ENCODE data around the gene GPC6. TPM values are rescaled to one million over a fixed set of nuclear protein-coding genes. Genes with fewer than 3 reads are reported as not detected.

The GPC6 gene
- polyA plus RNA-seq, 3 donors = 54.9 to 59.5 (median 55.3) TPM

DNA sequence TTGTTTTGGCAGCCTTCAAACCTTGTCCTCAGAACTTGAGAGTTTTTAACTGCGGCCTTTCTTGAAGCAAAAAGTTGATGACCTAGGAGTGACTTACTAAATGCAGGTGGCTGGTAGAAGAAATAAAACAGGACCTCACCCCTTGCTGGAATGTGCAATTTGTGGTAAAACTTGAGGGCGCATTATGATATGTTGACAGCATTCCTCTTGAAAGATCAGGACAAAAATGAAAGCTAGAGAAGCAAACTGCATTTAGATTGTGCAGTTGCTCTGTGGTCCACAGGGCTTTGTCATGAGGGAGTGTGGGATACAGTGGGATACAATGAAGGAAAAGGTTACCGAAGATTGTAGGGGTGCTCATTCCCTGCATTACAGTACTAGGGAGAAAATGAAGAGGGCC lies 504.2 kb downstream of the GPC6 start:
- no peak for DNase-seq

DNA sequence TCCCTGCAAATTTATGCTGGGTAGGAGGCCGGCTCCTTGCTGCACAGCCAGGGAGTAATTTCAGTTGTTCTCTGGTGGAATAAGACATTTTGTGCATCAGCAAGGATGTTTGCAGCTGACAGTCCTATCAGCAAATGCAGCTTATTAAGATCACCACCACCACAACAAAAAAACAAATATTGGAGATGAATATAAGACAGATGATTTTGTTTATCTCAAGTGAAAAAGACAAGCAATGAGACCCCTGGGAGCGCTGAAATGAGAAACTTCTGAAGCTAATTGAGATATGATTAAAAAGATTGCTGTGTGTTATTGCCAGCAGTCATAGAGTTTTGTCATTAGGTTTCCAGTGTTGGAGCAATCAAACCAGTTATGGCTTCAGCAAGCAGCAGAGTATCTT lies 505.6 kb downstream of the GPC6 start:
- DNase-seq = no peak

DNA sequence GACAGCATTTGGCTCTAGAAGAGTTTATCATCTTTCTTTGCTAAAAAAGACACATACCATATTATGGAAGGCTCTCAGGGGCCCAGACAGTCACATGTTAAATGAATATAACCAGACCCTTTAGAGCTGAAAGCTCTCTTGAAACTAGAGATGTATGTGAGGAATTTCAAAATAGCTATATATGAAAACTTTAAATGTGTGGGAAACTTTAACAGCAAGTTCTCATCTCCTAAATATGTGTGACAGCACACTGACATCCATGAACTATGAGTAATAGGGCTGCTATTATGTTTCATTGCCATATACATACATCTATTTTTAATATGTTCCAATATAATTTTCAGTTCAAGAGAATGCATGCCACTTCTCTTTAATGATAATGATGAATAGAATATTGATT lies 509.5 kb downstream of the GPC6 start:
- no peak for DNase-seq

DNA sequence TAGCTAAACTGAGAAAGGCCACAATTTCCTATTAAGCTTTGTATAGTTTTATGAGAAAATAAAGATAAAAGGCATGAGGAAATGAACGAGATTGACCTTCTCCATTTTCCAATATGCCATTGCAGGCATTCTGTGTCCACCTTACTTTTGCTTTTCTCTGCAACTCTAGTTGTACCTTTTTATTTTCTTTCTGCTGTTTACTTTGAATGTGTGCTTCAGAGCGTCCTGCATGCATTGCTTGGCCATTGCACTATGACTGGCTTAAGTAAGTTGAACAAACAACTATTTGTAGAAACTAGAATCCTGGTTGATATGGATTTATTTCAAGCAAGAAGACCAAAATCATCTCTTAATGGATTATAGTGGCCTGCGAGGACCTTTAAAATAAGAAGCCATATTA lies 510.3 kb downstream of the GPC6 start:
- no peak for DNase-seq

DNA sequence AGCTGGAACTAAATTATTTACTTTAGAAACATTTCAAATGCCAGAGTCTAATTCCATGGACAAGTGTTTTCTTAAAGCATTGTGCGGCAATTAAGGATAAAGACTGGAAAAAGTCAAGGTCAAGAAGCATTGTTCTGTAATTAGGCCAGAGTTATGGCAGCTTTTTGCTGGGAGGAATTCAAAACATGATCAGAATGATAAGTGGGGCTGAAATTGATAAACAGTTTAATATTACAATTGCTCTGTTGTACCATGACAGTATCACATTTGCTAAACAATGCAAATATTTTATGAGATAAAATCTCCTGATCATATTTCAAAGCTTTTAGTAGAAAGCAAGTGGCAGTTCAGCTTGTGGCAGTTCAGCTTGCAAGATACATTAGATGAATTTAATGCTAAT lies 513.7 kb downstream of the GPC6 start:
- no peak for DNase-seq

DNA sequence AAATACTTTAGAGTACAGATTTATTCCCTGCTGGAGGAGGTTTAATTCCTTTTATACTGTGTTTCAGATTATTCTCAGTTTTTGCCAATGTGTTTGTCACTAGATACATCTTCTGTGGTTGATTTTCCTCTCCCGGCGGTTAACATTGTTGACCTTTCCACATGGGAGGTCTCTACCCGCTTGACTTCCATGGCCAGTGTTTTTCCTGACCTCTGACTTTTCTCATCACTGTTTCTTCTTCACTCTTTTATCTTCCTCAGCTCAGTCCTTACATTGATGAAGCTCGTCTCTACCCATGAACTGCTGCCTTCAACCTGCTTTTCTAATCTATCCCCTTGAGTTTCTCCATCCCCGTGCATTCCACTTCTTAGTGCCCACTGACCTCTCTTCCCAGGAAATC lies 517.4 kb downstream of the GPC6 start:
- no peak for DNase-seq

DNA sequence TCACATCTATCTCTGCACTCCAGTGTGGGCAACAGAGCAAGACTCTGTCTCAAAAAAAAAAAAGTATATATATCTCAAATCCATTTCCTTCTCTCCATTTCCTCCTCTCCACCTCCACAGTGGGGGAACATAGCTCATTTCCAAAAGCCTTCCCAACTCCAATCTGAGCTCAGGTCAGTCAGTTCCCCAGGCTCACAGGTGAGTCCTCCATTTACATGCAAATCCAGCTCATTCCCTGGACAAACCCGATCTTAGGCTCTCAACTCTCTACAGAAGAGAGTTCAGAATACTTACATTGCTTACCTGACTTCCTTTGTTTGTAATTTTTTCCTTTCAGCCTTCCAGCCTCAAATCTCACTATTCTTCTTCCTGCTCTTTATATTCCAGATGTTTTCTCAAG lies 518.3 kb downstream of the GPC6 start:
- DNase-seq = no peak

DNA sequence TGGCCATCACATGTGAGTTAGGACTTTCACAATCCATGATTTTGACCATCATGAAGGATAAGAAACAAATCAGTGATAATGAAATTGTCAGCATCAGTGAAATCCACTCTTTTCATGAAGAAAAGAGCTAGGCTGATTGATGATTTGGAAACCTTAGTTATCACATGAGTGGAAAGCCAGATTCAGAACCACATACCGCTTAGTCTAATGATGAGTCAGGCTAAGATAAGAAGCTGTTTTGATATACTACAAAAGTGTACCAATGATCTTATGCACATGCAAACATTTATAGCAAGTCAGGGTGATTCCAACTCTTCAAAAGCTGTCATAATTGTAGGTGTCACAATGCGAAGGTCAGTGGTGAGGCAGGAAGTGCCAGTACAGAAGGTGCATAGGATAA lies 519.3 kb downstream of the GPC6 start:
- no peak for DNase-seq

DNA sequence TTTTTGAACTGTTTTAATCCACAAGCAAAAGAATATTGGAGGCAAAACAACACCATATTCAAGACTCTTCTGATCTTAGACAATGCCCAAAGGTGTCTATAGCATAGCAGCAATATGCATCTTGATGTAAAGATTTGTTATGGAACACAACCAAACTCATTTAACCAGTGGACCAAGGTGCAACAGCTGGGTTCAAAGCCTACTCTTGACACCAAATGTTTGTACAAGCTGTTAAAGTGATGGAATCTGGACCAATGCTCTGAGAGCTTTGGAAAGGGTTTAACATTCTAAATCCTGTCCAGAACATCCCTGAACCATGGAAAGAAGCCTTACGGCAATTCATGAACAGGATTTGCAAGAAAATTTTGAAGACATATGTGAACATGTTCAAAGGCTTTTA lies 520.0 kb downstream of the GPC6 start:
- no peak for DNase-seq

DNA sequence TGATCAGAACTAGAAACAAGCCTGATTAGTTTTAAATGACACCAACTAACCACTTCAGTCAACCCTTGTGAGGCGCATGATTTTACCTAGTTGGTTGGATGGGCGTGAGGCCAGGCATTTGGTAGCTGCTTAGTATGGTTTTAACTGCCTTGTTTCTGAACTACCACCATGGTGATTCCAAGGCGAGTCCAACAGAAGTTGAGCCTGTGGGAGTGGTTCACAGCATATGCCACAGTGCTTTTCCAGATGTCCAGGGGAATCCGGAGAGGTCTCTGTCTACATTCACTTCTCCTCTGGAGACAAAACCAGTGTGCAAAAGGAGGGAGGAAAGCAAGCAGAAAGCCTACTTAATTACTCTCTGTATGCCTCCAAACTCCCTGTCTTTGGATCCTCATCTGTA lies 524.1 kb downstream of the GPC6 start:
- DNase-seq = no peak

DNA sequence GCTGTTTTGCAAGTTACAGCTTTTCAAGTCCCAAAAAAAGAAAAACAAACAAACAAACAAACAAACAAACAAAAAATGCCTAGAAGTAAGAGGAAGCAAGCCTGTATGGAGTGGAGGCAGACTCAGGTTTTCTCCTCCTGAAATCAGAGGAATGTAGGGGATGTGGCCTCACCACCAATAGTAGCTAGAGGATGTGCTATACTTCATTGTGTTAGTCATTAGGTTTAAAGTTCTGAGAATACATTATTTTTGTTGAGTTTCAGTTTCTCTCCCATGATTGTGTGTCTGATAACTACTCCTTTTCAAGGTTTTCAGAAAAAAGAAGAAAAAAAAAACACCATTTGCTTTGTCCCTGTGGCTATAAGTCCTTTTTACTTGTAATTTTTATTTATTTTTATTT lies 524.5 kb downstream of the GPC6 start:
- DNase-seq = no peak

DNA sequence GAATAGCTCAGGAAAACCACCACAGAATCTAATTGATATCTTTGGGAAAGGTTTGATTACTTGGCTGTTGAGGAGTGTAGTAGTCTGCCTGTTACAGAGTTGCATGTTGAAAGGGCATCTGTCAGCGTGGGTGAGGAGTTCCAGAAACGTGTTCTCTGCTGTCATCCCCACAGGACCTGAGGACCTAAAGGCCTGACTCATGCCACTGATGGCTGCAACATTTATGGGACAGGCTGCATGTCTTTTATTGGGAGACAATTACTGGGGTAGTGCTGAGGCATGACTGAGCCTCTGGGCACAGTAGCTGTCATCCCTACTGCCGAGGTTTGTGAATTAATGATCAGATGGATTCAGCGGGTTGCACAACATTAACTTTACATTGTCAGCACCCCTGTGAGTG lies 525.9 kb downstream of the GPC6 start:
- no peak for DNase-seq

DNA sequence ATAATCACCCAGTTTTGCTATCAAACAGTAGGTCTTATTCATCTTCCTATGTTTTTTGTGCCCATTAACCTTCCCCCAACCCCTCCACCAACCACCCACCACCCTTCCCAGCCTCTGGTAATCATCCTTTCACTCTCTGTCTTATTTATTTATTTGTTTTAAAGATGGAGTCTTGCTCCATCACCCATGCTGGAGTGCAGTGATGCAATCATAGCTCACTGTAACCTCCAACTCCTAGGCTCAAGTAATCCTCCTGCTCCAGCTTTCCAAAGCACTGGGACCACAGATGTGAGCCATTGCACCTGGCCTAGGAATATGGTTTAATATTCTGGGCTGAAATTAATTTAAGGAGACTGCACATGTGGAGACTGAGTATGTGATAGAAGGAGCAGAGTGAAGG lies 527.0 kb downstream of the GPC6 start:
- DNase-seq = no peak

DNA sequence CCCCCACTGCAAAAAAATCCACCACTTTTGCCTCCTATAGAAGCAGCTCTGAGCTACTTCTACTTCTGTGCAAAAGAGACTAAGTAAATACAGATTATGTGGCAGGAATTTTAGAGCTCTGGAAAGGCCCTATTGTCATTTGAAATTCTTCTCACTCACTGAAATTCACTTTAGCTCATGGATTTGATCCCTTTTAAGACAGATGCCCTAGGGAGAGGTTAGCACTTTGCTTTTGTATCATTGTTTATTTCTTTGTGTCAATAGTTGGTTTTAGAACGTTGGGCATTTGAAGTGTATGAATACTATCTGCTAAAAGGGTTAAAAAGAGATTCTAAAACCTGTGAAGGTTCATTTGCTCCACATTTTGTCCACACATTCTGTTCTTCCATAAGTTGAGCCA lies 528.7 kb downstream of the GPC6 start:
- DNase-seq = no peak

DNA sequence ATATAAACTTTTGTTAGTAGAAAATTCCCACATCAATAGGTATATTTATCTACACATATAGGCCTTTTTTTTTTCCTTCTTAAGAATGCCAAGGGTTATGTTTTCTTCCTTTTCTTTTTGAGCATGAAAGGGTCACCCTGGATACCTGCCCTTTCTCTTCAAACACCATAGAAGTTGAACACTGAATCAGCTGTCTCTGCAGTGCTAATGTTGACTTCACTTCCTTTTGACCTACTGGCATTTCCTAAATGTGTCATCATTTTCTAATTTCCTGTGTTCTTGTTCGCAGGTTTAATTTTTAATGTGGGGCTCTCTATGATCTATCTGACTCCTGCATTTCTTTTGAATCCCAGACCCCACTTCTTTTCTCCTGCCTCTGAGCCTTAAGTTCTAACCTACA lies 532.0 kb downstream of the GPC6 start:
- no peak for DNase-seq

DNA sequence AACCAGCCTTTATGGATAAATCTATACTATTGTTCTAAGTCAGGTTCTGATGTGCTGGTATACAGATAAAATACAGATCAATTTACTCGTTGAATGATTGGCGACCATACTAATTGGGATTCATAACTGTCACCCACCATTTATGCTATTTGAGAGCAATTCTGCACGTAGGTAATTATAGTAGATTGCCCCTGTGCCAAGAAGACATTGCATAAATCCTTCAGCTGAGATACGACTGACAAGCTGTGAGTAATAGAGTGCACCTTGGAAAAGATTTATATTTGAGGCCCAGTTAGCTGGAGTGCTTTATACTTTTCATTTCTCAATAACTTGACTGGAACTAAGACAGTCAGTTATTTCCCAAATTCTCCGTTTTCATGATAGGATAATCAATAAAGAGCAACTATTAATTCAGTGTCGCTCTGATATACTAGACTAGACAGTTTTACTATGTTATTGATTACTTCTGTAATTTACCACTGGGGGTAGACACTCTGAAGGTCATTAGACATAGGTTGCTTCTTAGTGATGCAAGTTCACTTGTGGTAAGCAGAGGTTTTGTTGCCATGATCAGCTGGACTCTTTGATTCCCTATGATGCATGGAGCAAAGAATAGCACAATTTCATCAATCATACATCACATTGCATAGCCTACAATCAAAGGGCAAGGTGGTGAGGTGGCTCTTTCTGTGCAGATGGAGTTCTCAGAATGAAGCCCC lies 536.3 kb downstream of the GPC6 start:
- DNase-seq = no peak

DNA sequence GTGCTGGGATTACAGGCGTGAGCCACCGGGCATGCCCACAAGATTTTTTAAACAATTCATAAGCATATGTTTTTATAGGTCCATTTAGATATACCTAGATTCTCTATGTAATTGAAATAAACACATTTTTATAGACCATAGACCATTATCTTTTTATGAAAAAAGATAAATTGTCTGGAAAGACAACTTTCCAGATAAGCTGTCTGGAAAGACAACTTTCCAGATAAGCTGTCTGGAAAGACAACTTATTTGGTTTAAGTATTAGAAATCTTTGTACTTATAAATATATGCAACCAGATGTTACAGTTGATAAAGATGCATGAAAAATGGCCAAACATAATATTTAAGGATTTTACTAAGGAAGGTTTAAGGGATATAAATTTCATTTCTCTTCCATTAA lies 538.5 kb downstream of the GPC6 start:
- no peak for DNase-seq

DNA sequence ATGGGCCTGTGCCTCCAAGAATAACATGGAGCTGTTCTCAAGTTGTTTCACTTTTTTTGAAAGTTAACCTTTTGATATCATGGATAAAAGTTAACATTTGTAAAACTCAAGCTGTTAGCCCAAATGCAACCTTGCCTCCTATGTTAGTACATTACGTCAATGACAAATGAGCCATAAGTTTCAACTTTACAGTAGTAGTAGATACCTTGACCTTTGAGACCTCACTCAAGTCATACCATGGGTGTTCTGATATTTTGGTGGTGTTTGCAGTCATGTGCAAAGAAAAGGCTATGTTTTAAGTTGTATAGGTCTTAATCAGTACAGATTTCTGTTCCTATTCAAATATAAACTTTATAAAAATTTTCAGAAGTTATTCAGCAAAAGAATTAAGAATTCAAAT lies 539.2 kb downstream of the GPC6 start:
- DNase-seq = no peak

DNA sequence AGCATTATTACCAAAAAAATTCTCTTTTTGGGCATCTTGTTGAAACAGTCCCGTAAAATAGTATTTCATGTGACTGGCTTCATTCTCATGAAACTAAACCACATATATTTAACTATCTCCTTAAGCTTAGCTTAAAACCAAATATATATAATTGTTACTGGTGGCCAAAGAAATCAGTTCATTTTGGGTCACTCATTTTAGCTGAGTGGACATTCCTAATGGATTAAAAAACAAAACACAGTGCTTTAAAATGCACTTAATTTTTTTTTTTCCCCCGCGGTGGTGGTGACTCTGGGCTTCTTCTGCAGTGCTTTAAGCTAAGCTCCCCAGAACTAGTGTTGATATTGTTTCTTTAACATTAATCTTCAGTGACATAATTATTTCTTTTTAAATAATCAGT lies 540.1 kb downstream of the GPC6 start:
- no peak for DNase-seq

DNA sequence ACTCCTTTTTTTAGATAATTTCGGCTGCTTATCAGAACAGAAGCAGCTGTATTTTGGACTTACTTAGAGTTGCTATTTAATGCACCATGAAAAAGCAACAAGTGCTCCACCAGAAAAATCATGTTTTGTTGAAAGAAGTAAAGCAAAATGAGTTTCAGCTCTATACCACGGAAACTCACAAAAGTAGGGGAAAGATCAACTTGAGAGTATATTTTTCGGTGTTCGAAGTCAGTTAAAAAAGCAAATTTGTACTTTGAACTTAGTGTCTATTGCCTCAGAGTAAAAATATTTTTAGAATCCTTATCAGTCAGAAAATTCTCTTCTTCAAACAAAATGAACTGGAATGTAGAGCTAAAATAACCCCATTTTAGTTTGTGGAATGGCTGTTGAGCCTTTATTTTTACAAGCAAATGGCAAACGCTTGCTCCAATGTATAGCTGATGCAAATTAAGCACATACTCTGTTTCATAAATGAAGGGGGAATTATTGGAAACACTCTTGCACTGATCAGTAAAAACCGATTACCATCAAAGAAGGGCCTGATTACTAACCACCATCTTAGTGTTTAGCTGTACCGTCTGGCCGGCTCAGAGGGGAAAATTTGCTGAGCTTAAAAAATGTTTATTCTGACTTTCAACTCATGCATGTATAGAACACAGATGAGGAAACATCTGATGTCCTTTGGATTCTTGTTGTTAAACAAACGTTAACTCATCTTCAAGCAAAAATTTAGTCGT lies 540.7 kb downstream of the GPC6 start:
- no peak for DNase-seq

DNA sequence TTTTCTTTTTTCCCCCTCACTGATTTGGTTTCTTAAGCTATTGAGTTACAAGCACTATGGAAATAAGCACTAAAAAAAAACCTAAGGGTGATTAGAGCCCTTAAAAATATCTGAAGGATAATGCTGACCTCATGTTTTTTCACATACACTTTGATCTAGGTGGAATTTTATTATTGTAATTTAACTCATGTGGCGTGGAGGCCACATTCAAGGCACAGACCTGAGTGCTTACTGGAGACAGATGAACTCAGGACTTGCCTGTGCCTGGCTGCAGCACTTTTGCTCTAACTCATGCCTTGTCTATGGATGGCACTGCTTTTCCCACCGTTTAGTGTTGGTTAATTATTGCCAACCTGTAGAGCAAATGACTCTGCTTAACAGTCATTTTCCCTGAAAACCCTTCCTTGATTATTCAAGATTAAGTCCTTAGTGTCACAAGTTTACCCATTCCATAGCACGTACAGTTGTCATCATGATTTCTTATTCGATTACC lies 541.4 kb downstream of the GPC6 start:
- no peak for DNase-seq

DNA sequence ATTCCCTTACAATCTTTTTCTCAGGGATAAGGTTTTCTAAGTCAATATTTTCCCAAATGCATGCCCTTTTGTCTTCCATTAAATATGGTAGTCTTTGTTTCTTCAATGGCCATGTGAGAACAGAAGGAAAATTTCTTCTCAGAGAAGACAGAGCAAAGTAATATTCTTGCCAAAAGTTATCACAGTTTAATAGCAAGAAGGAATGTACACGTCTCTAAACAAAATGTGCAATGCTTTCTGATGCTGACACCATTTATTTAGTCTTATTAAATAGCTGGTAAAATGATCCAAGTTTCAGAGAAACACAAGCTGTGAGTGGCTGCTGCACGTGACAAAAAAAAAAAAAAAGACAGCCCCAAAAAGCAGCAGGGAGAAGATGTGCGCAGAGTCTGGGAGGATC lies 542.5 kb downstream of the GPC6 start:
- DNase-seq = peak; percentile 54

DNA sequence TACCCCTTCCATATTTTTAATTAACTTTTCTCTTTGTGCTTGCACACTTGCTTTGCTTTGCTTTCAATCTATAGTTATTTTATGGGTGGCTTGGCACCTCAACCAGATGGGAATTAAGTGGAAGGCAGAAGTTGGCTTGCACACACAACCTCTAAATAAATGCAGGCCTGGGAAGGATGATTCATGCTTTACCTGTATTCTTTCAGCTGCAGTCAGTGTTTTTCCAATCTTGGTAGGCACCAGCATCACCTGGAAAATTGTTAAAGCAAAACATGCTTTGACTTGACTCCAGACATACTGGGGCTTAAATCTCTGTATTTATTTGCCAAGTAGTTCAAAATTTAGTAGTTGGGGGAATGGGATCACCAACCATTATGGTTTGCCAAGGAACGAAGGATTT lies 543.0 kb downstream of the GPC6 start:
- DNase-seq = no peak

DNA sequence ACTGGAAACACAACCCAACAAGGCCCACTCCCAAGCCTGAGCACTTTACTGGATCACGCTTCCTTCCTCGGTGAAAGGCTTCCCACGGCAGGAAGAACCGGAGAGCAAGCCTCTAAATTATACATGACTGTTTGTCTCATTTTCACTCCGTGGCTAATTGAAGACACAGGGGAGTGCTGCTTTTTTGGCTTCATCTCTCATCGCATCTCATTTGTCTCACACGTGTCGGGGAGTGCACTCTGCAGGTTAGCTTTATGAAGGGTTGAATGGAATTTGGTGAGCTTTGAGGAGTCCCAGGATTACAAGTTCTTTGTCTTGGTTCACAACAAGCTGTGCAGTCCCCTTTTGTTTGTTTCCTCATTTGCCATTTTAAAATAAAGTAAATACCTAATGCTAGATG lies 544.6 kb downstream of the GPC6 start:
- no peak for DNase-seq

All from renal pelvis (tissue), 4 donors.